ENCODE results near the gene WWC1.

GRCh38 chr5:168311061-168311566, 19.7 kb downstream of the WWC1 start:
- TF ChIP-seq CTCF (conservative IDR thresholded peaks at IDR 0.05), result no peak
- TF ChIP-seq EZH2 (IDR thresholded peaks at IDR 0.05; ENCODE audit: low read depth), result no peak

All from PC-9 (cell line).